ENCODE results near the gene DDX41.

DNA sequence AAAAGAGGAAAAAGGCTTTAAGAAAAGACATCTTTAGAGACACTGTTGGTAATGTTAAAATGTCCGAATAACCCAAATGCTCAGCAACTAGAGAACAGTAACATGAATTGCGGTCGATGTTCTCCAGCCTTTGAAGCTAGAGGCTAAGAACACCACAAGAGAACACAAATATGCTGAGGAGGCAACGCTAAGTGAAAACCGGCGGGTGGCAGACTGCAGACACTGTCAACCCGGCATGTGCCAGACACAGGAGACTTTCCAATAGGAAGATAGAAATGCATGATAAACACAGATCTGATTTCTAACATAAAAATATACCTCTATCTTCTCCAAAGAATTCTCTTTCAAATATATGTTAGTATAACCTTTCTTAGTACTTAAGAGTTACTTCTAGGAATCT lies 18.4 kb upstream of the DDX41 start:
- TF ChIP-seq CTCF (IDR thresholded peaks at IDR 0.05) (no peak), POLR2A (IDR thresholded peaks at IDR 0.05) (no peak)

Measured in tibial nerve (tissue), 3 donors.